Neutrophil (primary cell): ENCODE data around the gene FYCO1.

Experiments used
- H3K27ac ChIP-seq: fragments of 200-600 bp; sonication (generic); 2 replicates; pipeline ENCODE4 v1.5.1; 2016; ENCODE audit warnings: mild to moderate bottlenecking, moderate library complexity
- H3K27me3 ChIP-seq: fragments of 200-600 bp; sonication (generic); 2 replicates; pipeline ENCODE4 v1.6.0; 2016; ENCODE audit warnings: mild to moderate bottlenecking
- H3K36me3 ChIP-seq: fragments of 200-600 bp; sonication (generic); 2 replicates; pipeline ENCODE4 v1.5.1; 2017
- H3K4me1 ChIP-seq, 2 experiments: fragments of 200-600 bp in 1 of 2; sonication (generic) in 1 of 2; 1 replicate in 1 of 2; 2 replicates in 1 of 2; pipeline versions ENCODE4 v1.5.1 to v1.6.1; 2013 to 2016; ENCODE audit warnings: low read depth in 1 of 2, low read length in 1 of 2, mild to moderate bottlenecking in 1 of 2, moderate library complexity in 1 of 2; ENCODE audit not compliant: control insufficient read depth in 1 of 2, insufficient read depth in 1 of 2
- H3K4me3 ChIP-seq, 2 experiments: fragments of 200-600 bp in 1 of 2; sonication (generic) in 1 of 2; 1 replicate in 1 of 2; 2 replicates in 1 of 2; pipeline ENCODE4 v1.5.1; 2013 to 2016; ENCODE audit warnings: low read depth in 1 of 2, low read length in 1 of 2, mild to moderate bottlenecking in 1 of 2, moderate library complexity in 1 of 2
- H3K9me3 ChIP-seq: fragments of 200-600 bp; sonication (generic); 2 replicates; pipeline ENCODE4 v1.5.1; 2016
- CTCF ChIP-seq: fragments of 200-600 bp; sonication (generic); IDR thresholded peaks from 2 replicates; pipeline ENCODE4 v1.5.1; 2016; ENCODE audit warnings: antibody characterized with exemption

The FYCO1 gene

GRCh38 chr3:46017720-46018119 is 22.1 kb upstream of the FYCO1 start:
- Histone ChIP-seq H3K27ac (no peak overlapping the region), H3K4me1 (no peaks in the 10 kb centered on the region), H3K27me3 (peaks cover 19% of the 10 kb centered on the region), H3K36me3 (no peaks in the 10 kb centered on the region), H3K4me3 (no peak overlapping the region), H3K9me3 (no peaks in the 10 kb centered on the region)
- no peak for TF ChIP-seq CTCF

GRCh38 chr3:46013316-46014094 is 17.9 kb upstream of the FYCO1 start:
- Histone ChIP-seq H3K36me3 (no peaks in the 10 kb centered on the region), H3K4me3 (no peak overlapping the region), H3K27me3 (peaks cover 44% of the 10 kb centered on the region), H3K4me1 (no peaks in the 10 kb centered on the region), H3K9me3 (no peaks in the 10 kb centered on the region), H3K27ac (no peak overlapping the region)
- TF ChIP-seq CTCF, result no peak

- Histone ChIP-seq H3K4me3 (no peak overlapping the region), H3K4me1 (no peaks in the 10 kb centered on the region), H3K9me3 (no peaks in the 10 kb centered on the region), H3K27ac (no peak overlapping the region), H3K27me3 (peaks cover 54% of the 10 kb centered on the region), H3K36me3 (no peaks in the 10 kb centered on the region)
- no peak for TF ChIP-seq CTCF
Observed at GRCh38 chr3:46012246-46012645, 16.6 kb upstream of the FYCO1 start.

- Histone ChIP-seq H3K4me3 (no peak overlapping the region), H3K4me1 (no peaks in the 10 kb centered on the region), H3K27me3 (peaks cover 66% of the 10 kb centered on the region), H3K36me3 (no peaks in the 10 kb centered on the region), H3K9me3 (no peaks in the 10 kb centered on the region), H3K27ac (no peak overlapping the region)
- no peak for TF ChIP-seq CTCF
Observed at GRCh38 chr3:46010519-46011113, 15.0 kb upstream of the FYCO1 start.

GRCh38 chr3:46008058-46008457 is 12.4 kb upstream of the FYCO1 start:
- Histone ChIP-seq H3K9me3 (no peaks in the 10 kb centered on the region), H3K4me1 (no peaks in the 10 kb centered on the region), H3K36me3 (no peaks in the 10 kb centered on the region), H3K4me3 (no peak overlapping the region), H3K27ac (no peak overlapping the region), H3K27me3 (peaks cover 65% of the 10 kb centered on the region)
- no peak for TF ChIP-seq CTCF
